IMR-90 (cell line): Measurements from ENCODE around the gene KLF1. TPM values are rescaled to one million over a fixed set of nuclear protein-coding genes. Genes with fewer than 3 reads are reported as not detected.

Experiments used
- ATAC-seq: fragments of 200-7000 bp; cut with Tn5 transposase; 2 replicates; pipeline ENCODE4 v1.9.1; 2020; ENCODE audit warnings: low read depth, mild to moderate bottlenecking, moderate library complexity
- BruUV-seq: library from RNA; stranded (reverse); fragments of 400-500 nt; replicated peaks from 2 replicates; lab custom pipeline; 2021; lab: Mats Ljungman, UMichigan
- CTCF ChIA-PET: fragments of 300-600 bp; formaldehyde crosslinking; extraction: SDS; loops from one replicate; lab custom pipeline; 2021; ENCODE audit warnings: antibody characterized with exemption; lab: Yijun Ruan, JAX
- POLR2A ChIA-PET: fragments of 300-600 bp; sonication (Branson Sonifier 250); formaldehyde crosslinking; loops from one replicate; lab custom pipeline; 2022; ENCODE audit warnings: antibody characterized with exemption; ENCODE audit not compliant: unreplicated experiment; lab: Charles Lee
- DNase-seq: peaks from one replicate; pipeline ENCODE4 v3.0.0; 2013
- H2AFZ ChIP-seq: replicated peaks from 2 replicates; pipeline ENCODE3; 2013; ENCODE audit warnings: low read length, mild to moderate bottlenecking; ENCODE audit not compliant: poor library complexity
- H2AK5ac ChIP-seq: 2 replicates; pipeline ENCODE4 v1.6.1; 2013; ENCODE audit warnings: low read depth, low read length, inconsistent platforms
- H2AK9ac ChIP-seq: replicated peaks from 2 replicates; pipeline ENCODE3; 2013; ENCODE audit warnings: mild to moderate bottlenecking, low read depth, low read length, moderate library complexity; ENCODE audit not compliant: poor library complexity
- H2BK120ac ChIP-seq: 2 replicates; pipeline ENCODE4 v1.6.1; 2013; ENCODE audit warnings: low read depth, low read length, inconsistent platforms
- H2BK15ac ChIP-seq: 3 replicates; pipeline ENCODE4 v1.6.1; 2013; ENCODE audit warnings: low read depth, low read length, inconsistent platforms
- H2BK20ac ChIP-seq: 2 replicates; pipeline ENCODE4 v1.6.1; 2013; ENCODE audit warnings: low read depth, mild to moderate bottlenecking, inconsistent platforms, low read length, moderate library complexity
- H2BK5ac ChIP-seq: 2 replicates; pipeline ENCODE4 v1.6.1; 2013; ENCODE audit warnings: mild to moderate bottlenecking, low read depth, low read length, inconsistent platforms; ENCODE audit not compliant: poor library complexity, severe bottlenecking
- H3K14ac ChIP-seq: replicated peaks from 2 replicates; pipeline ENCODE4 v1.6.1; 2013; ENCODE audit warnings: low read depth, low read length, inconsistent platforms
- H3K18ac ChIP-seq: 2 replicates; pipeline ENCODE4 v1.6.1; 2013; ENCODE audit warnings: low read depth, low read length, control low read depth
- H3K23ac ChIP-seq: 2 replicates; pipeline ENCODE4 v1.6.1; 2013; ENCODE audit warnings: low read depth, low read length, inconsistent platforms
- H3K27ac ChIP-seq: 2 replicates; pipeline ENCODE4 v1.5.1; 2013; ENCODE audit warnings: mild to moderate bottlenecking, control low read depth, low read length; ENCODE audit not compliant: insufficient read depth
- H3K27me3 ChIP-seq: 2 replicates; pipeline ENCODE4 v1.6.1; 2013; ENCODE audit warnings: low read length; ENCODE audit not compliant: control insufficient read depth, insufficient read depth
- H3K36me3 ChIP-seq: 2 replicates; pipeline ENCODE4 v1.6.1; 2013; ENCODE audit warnings: low read length, mixed read lengths; ENCODE audit not compliant: control insufficient read depth, insufficient read depth
- H3K4ac ChIP-seq: 2 replicates; pipeline ENCODE4 v1.6.1; 2013; ENCODE audit warnings: low read depth, low read length, inconsistent platforms
- H3K4me1 ChIP-seq: 2 replicates; pipeline ENCODE4 v1.6.1; 2013; ENCODE audit warnings: low read length, mixed read lengths; ENCODE audit not compliant: control insufficient read depth, insufficient read depth
- H3K4me2 ChIP-seq: 2 replicates; pipeline ENCODE4 v1.6.1; 2013; ENCODE audit warnings: low read depth, mild to moderate bottlenecking, control low read depth, low read length, moderate library complexity
- H3K4me3 ChIP-seq: 2 replicates; pipeline ENCODE4 v1.5.1; 2013; ENCODE audit warnings: low read depth, mild to moderate bottlenecking, control low read depth, low read length, moderate library complexity; ENCODE audit not compliant: insufficient read depth
- H3K56ac ChIP-seq: 2 replicates; pipeline ENCODE4 v1.6.1; 2013; ENCODE audit warnings: low read length, inconsistent platforms; ENCODE audit not compliant: insufficient read depth; ENCODE audit errors: extremely low read depth
- H3K79me1 ChIP-seq, 2 experiments: 2 replicates each; pipeline ENCODE4 v1.6.1; 2013; ENCODE audit warnings: low read length in 2 of 2, inconsistent platforms in 1 of 2, low read depth in 1 of 2
- H3K9ac ChIP-seq: 2 replicates; pipeline ENCODE4 v1.6.1; 2013; ENCODE audit warnings: low read depth, low read length, control low read depth
- H3K9me1 ChIP-seq: 2 replicates; pipeline ENCODE4 v1.6.1; 2013; ENCODE audit warnings: low read length, inconsistent platforms; ENCODE audit not compliant: insufficient read depth
- H3K9me3 ChIP-seq: 2 replicates; pipeline ENCODE4 v1.6.1; 2013; ENCODE audit warnings: low read length; ENCODE audit not compliant: control insufficient read depth, insufficient read depth
- H4K20me1 ChIP-seq: 2 replicates; pipeline ENCODE4 v1.6.1; 2013; ENCODE audit warnings: low read length, inconsistent platforms; ENCODE audit not compliant: insufficient read depth
- H4K5ac ChIP-seq: 2 replicates; pipeline ENCODE4 v1.6.1; 2013; ENCODE audit warnings: mild to moderate bottlenecking, low read depth, low read length, control low read depth
- H4K8ac ChIP-seq, 2 experiments: 2 replicates each; pipeline ENCODE4 v1.6.1; 2013; ENCODE audit warnings: low read depth in 2 of 2, low read length in 2 of 2, control low read depth in 1 of 2, inconsistent platforms in 1 of 2
- H4K91ac ChIP-seq: 2 replicates; pipeline ENCODE4 v1.6.1; 2013; ENCODE audit warnings: low read depth, low read length, inconsistent platforms; ENCODE audit not compliant: insufficient read depth
- FOS ChIP-seq: fragments of 150-350 bp; IDR thresholded peaks from 2 replicates; pipeline ENCODE4 v1.6.1; 2016; ENCODE audit warnings: low read depth, low read length
- WGBS, 2 experiments: methylation state at CpG; one replicate each; pipeline versions ENCODE4 v1.1.5 to v1.1.7; 2013; ENCODE audit warnings: missing lambda C conversion rate in 2 of 2; ENCODE audit not compliant: insufficient read length in 1 of 2; ENCODE audit errors: extremely low coverage in 2 of 2; 5-methylcytosine and 5-hydroxymethylcytosine counted together
- dilution Hi-C: fragments of 300-500 bp; cut with HindIII; formaldehyde crosslinking; loops from one replicate; pipeline ENCODE4 v1.14.3; 2018; ENCODE audit warnings: low sequenced_read_pairs; ENCODE audit not compliant: unreplicated experiment
- in situ Hi-C: fragments of 300-500 bp; cut with MboI; formaldehyde crosslinking; loops from 3 replicates; pipeline ENCODE4 v1.14.3; 2019; ENCODE audit warnings: low sequenced_read_pairs, inconsistent platforms, mixed read lengths
- intact Hi-C: fragments of 100-400 bp; cut with micrococcal nuclease; formaldehyde crosslinking; loops from 2 replicates; pipeline ENCODE4 v1.10.0; 2022
- polyA plus RNA-seq, 3 experiments: library from polyadenylated mRNA; depleted of rRNA; stranded (reverse); fragments of >200 nt; gene quantifications; 2 replicates each; pipeline ENCODE4 v1.2.3, GENCODE V29; 2012; ENCODE audit warnings: low replicate concordance in 1 of 3
- total RNA-seq: library from RNA; depleted of rRNA; stranded (reverse); fragments of >200 nt; gene quantifications from 2 replicates; pipeline ENCODE4 v1.2.3, GENCODE V29; 2012

Gene KLF1
- total and polyA plus RNA-seq, 2 of the 4 experiments (the other 2 are of a cell fraction) = not detected

DNA sequence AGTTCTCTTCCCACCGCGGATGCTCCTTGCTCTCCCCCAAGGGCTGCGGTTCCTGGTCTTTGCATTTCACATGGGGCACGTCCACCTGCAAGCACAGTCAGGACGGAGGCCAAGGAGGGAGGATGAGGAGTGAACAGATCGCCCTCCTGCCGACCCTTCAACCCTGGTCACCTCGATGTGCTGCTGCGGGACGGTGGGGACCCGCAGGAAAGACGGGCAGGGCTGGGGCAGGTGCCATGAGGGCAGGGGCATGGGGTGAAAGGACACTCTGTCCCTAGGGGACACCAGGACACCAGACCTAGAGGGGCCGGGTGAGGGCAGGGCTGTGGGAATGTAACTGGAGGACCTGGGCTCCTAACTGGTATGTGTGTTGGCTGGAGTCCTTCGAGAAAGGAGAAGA is 31.3 kb upstream of the KLF1 start:
- ATAC-seq (no peak), DNase-seq (no peak)
- Histone ChIP-seq H4K20me1 (no peaks in the 10 kb centered on the region), H3K4me2 (no peak overlapping the region), H3K79me1 (0 out of 4 replicates have a peak, but pooled peaks cover 0 to 3% of the 10 kb centered on the region in 2 experiments), H3K27me3 (no peaks in the 10 kb centered on the region), H3K4ac (no peak overlapping the region), H2BK15ac (no peak overlapping the region), H3K36me3 (peaks cover 11% of the 10 kb centered on the region), H2AFZ (no peak overlapping the region), H3K4me1 (peaks cover 1% of the 10 kb centered on the region; the same call in 1 of the 2 replicates), H4K91ac (no peak overlapping the region), H2AK5ac (no peak overlapping the region; the same call in 1 of the 2 replicates), H2BK120ac (no peak overlapping the region), H2AK9ac (peak overlapping the region; percentile 61), H3K9me1 (no peaks in the 10 kb centered on the region), H3K18ac (no peak overlapping the region), H3K9me3 (no peaks in the 10 kb centered on the region), H3K56ac (no peak overlapping the region), H3K23ac (no peak overlapping the region), H3K9ac (no peak overlapping the region), H4K5ac (no peak overlapping the region), H3K27ac (no peak overlapping the region), H3K4me3 (no peak overlapping the region), H2BK5ac (no peak overlapping the region), H2BK20ac (no peak overlapping the region), H4K8ac (no peak overlapping the region), H3K14ac (no peak overlapping the region)
- dilution Hi-C loops = no loop called here
- intact Hi-C loops = no loop called here
- POLR2A ChIA-PET = no interaction called here
- 100% methylated on average over 1 of the region's 14 CpGs; no CpG with 5 or more reads in 1 of the 2 experiments for WGBS, 2 experiments
- TF ChIP-seq FOS = no peak
- CTCF ChIA-PET = interaction anchor here (1.0 kb wide), 1 partner anchor 19 kb away, joined by 3 read pairs; no protein-coding TSS in a partner anchor
- BruUV-seq = no TSS peak
- in situ Hi-C loops = no loop called here
